CD4-positive, CD25-positive, alpha-beta regulatory T cell (primary cell): ENCODE measurements around the gene SLC12A7. TPM values are rescaled to one million over a fixed set of nuclear protein-coding genes. Genes with fewer than 3 reads are reported as not detected.
A peak's percentile ranks its signal among the peaks of the same experiment; 100 is the strongest.
"Not testable (repeated sequence)": the region's sequence is repeated elsewhere in the genome, so short reads cannot be mapped to it uniquely, and the experiment has no call there.

ENCODE experiments used
- ATAC-seq, 2 donors: fragments of 150-1000 bp; cut with Tn5 transposase; one replicate each; pipeline ENCODE4 v1.10.0; 2021; ENCODE audit warnings: low read depth in 2 of 2, moderate number of reproducible peaks in 2 of 2, moderate library complexity in 1 of 2
- DNase-seq, 3 donors: peaks; one replicate each; pipeline versions ENCODE4 v3.0.0 to v3.0.0-alpha.2; 2012 to 2022; ENCODE audit warnings: mixed read lengths in 1 of 3
- H3K27ac ChIP-seq: one replicate; pipeline ENCODE4 v1.7.0; 2013; ENCODE audit warnings: mild to moderate bottlenecking, low read length; ENCODE audit not compliant: insufficient read depth, poor library complexity, severe bottlenecking
- H3K27me3 ChIP-seq: one replicate; pipeline ENCODE4 v1.7.0; 2013; ENCODE audit warnings: low read length; ENCODE audit not compliant: control insufficient read depth, insufficient read depth
- H3K36me3 ChIP-seq: one replicate; pipeline ENCODE4 v1.7.0; 2013; ENCODE audit warnings: mild to moderate bottlenecking, low read length, moderate library complexity; ENCODE audit not compliant: control insufficient read depth, insufficient read depth
- H3K4me1 ChIP-seq: 2 replicates; pipeline ENCODE4 v1.7.0; 2013; ENCODE audit warnings: mild to moderate bottlenecking, low read length; ENCODE audit not compliant: insufficient read depth, control insufficient read depth, poor library complexity, severe bottlenecking
- H3K4me3 ChIP-seq: one replicate; pipeline ENCODE4 v1.7.0; 2013; ENCODE audit warnings: low read depth, mild to moderate bottlenecking, low read length, moderate library complexity
- H3K9me3 ChIP-seq, 2 experiments: 1 replicate in 1 of 2; 2 replicates in 1 of 2; pipeline ENCODE4 v1.7.0; 2013; ENCODE audit warnings: low read length in 2 of 2, mild to moderate bottlenecking in 1 of 2, moderate library complexity in 1 of 2; ENCODE audit not compliant: control insufficient read depth in 2 of 2
- H3K27ac Mint-ChIP-seq, 3 donors: one replicate each; pipeline ENCODE4 v1.8.0; 2020 to 2022; ENCODE audit warnings: mild to moderate bottlenecking in 3 of 3, mixed read lengths in 3 of 3, moderate library complexity in 2 of 3
- H3K27me3 Mint-ChIP-seq: one replicate; pipeline ENCODE4 v1.8.0; 2022; ENCODE audit warnings: mild to moderate bottlenecking, mixed read lengths
- H3K36me3 Mint-ChIP-seq: one replicate; pipeline ENCODE4 v1.8.0; 2020; ENCODE audit warnings: mixed read lengths
- H3K4me1 Mint-ChIP-seq, 4 donors: one replicate each; pipeline ENCODE4 v1.8.0; 2020 to 2022; ENCODE audit warnings: mixed read lengths in 4 of 4, mild to moderate bottlenecking in 1 of 4
- H3K4me3 Mint-ChIP-seq, 4 donors: one replicate each; pipeline ENCODE4 v1.8.0; 2020 to 2022; ENCODE audit warnings: mild to moderate bottlenecking in 4 of 4, mixed read lengths in 4 of 4, moderate library complexity in 3 of 4
- H3K9me3 Mint-ChIP-seq, 7 donors: one replicate each; pipeline ENCODE4 v1.8.0; 2020 to 2022; ENCODE audit warnings: mixed read lengths in 7 of 7, mild to moderate bottlenecking in 3 of 7, moderate library complexity in 2 of 7
- polyA plus RNA-seq, 4 donors: library from polyadenylated mRNA; unstranded; fragments of 300-500 nt; fragmentation: Illumina TruSeq; gene quantifications; one replicate each; pipeline ENCODE4 v1.2.3, GENCODE V29; 2021
- total RNA-seq: library from RNA; stranded (reverse); gene quantifications from one replicate; pipeline ENCODE4 v1.2.3, GENCODE V29; 2022

The SLC12A7 gene
- total and polyA plus RNA-seq, 5 donors from 2014 or later: 2.2 to 16.0 (median 7.0) TPM

DNA sequence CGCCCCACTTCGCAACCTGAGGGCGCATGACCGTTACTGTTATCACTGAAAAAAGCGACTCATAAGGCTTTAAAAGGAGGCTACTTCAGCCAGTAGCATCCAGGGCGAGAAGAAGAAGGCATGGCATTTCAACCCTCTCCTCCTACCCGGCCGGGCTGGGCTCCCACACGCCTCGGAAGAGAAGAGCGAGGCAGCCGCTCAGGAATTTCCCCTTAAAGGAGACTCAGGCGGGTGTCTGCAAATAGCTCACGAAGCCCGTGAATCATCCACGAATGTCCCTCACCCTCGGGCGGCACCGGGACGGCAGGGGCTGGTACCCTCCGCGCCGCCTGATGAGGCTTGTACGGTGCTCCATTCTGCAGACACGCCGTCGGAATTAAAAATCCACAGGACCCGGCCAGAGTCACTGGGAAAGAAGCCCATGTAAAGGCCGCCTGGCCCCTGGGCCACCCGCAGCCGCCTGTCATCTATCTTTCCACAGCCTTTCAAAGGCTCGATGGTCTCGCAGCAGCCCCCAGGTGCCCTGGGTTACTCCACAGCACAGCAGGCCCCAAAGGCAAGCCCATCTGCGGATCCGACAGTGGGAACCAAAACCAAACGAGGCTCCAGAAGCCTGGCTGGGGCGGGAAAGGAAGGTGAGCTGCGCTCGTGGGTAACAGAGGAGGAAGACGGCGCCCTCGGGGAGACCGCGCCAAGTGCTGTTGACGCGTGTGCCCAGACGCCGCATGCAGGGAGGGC, 11.8 kb downstream of the SLC12A7 start:
- H3K4me1 Mint-ChIP-seq: peaks cover 0 to 74% (median 8%) of the 10 kb centered on the region in 4 donors
- peaks cover 52% of the 10 kb centered on the region for H3K4me1 ChIP-seq

DNA sequence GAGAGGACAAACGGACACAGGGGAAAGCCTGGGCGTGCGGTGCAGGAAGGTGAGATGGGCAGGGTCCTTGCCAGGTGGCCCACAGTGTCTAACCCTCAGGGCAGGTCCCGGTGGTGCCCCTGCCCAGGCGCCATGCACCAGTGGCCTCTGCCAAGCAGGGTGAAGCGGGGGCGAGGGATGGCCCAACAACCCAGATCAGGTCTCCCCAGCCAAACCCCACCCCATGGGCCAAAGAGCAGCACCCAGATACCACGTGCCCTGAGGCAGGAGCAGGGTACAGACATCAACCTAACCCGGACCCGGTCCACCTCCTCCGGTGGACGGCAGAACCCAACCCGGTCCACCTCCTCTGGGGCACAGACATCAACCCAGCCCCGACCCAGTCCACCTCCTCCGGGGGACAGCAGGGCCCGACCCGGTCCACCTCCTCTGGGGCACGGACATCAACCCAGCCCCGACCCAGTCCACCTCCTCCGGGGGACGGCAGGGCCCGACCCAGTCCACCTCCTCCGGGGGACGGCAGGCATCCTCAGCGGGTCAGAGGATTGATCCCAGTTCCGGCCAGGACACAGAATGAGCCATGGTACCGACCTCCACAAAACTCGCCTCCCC, 12.8 kb downstream of the SLC12A7 start:
- Histone ChIP-seq H3K36me3 (peaks cover 10% of the 10 kb centered on the region), H3K27me3 (no peaks in the 10 kb centered on the region), H3K4me3 (no peak overlapping the region), H3K27ac (peak overlapping the region; percentile 6), H3K4me1 (peaks cover 42% of the 10 kb centered on the region), H3K9me3 (no peaks in the 10 kb centered on the region)
- no peak for DNase-seq
- Mint-ChIP-seq H3K9me3 (peaks cover 0 to 2% (median 0%) of the 10 kb centered on the region in 7 donors), H3K27me3 (no peaks in the 10 kb centered on the region), H3K4me1 (peaks cover 0 to 72% (median 8%) of the 10 kb centered on the region in 4 donors), H3K27ac (peak overlapping the region in 2 of 3 donors; percentile 9 to 73), H3K4me3 (peak overlapping the region in 1 of 4 donors; percentile 41), H3K36me3 (peaks cover 22% of the 10 kb centered on the region)
- no peak for ATAC-seq

More for the DNA sequence above, 11.8 kb downstream of the SLC12A7 start:
- DNase-seq: no peak
- ATAC-seq: no peak
- H3K27me3 ChIP-seq: no peaks in the 10 kb centered on the region
- Mint-ChIP-seq H3K4me3 (peak overlapping the region in 1 of 4 donors; percentile 41), H3K27ac (peak overlapping the region in 1 of 3 donors; percentile 48), H3K27me3 (no peaks in the 10 kb centered on the region), H3K36me3 (peaks cover 17% of the 10 kb centered on the region), H3K9me3 (peaks cover 0 to 2% (median 0%) of the 10 kb centered on the region in 7 donors)
- no peak overlapping the region for H3K4me3 ChIP-seq
- H3K36me3 ChIP-seq: peaks cover 7% of the 10 kb centered on the region
- H3K9me3 ChIP-seq: no peaks in the 10 kb centered on the region
- H3K27ac ChIP-seq: no peak overlapping the region

DNA sequence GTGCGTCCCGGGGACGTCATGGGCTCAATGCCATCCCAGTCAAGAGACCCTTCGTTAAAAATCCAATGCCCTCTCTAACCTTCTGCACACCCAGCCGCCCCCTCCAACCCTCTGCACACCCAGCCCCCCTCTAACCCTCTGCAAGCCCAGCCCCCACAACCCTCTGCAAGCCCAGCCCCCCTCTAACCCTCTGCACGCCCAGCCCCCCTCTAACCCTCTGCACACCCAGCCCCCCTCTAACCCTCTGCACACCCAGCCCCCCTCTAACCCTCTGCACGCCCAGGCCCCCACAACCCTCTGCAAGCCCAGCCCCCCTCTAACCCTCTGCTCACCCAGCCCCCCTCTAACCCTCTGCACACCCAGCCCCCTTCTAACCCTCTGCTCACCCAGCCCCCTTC, 13.9 kb downstream of the SLC12A7 start:
- Mint-ChIP-seq H3K36me3 (peaks cover 16% of the 10 kb centered on the region), H3K4me1 (peaks cover 0 to 61% (median 4%) of the 10 kb centered on the region in 4 donors)
- H3K27me3 Mint-ChIP-seq, H3K9me3 ChIP-seq, H3K27ac Mint-ChIP-seq, H3K36me3 ChIP-seq, ATAC-seq, H3K4me3 ChIP-seq, H3K27me3 ChIP-seq, H3K27ac ChIP-seq, DNase-seq, H3K4me3 Mint-ChIP-seq, H3K9me3 Mint-ChIP-seq: not testable (repeated sequence)
- peaks cover 31% of the 10 kb centered on the region for H3K4me1 ChIP-seq

DNA sequence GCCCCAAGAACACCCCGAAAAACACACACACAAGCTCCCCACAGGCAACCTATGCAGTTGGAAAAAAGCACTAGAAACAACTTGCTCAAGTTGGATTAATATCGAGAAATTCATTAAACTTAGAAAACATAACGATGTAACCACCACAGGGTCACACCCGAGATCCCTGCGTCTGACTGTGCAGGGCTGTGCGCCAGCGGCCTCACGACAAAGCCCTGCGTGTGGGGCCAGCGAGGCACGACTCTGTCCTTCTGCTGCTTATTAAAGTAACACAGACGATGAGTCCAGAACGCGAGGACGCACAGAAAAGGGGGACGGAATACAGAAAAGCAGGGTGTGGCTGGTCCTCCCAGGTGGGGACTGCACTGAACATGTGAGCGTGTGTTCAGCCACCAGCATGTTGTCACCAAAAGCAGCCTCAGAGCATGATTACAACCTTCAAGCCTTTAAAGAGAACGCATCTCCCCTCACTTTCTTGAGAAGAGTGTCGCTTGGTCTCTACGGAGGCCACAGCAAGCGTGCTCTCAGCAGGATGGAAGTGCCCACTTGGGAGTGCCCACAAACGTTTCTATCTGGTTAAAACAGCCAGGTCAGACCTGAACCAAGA, 14.4 kb downstream of the SLC12A7 start:
- Histone ChIP-seq H3K36me3 (peaks cover 13% of the 10 kb centered on the region), H3K27me3 (no peaks in the 10 kb centered on the region), H3K27ac (no peak overlapping the region), H3K4me1 (peaks cover 26% of the 10 kb centered on the region), H3K4me3 (no peak overlapping the region), H3K9me3 (no peaks in the 10 kb centered on the region)
- Mint-ChIP-seq H3K9me3 (no peaks in the 10 kb centered on the region), H3K27ac (peak overlapping the region in 1 of 3 donors; percentile 86), H3K36me3 (peaks cover 19% of the 10 kb centered on the region), H3K4me1 (peaks cover 0 to 57% (median 4%) of the 10 kb centered on the region in 4 donors), H3K27me3 (no peaks in the 10 kb centered on the region), H3K4me3 (peak overlapping the region in 1 of 4 donors; percentile 83)
- ATAC-seq (no peak), DNase-seq (no peak)

DNA sequence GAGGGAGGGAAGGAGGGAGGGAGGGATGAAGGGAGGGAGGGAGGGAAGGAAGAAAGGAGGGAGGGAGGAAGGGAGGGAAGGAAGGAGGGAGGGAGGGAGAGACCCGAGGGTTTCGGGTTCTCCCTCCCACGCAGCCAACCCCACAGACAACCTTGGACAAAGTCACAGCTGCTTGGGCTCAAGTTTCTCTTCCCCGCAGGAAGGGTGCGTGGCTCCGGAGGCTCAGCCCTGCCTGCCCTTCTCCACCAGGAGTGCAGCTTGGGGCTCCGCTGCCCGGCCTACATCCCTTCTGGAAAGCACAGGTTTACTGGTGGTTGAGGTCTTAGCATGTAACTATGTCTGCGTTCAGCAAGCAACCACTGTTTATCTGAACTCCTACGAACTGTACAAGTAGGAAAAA, 15.0 kb downstream of the SLC12A7 start:
- Mint-ChIP-seq H3K4me1 (peaks cover 0 to 50% (median 4%) of the 10 kb centered on the region in 4 donors), H3K36me3 (peaks cover 20% of the 10 kb centered on the region), H3K4me3 (no peak overlapping the region), H3K9me3 (no peaks in the 10 kb centered on the region), H3K27me3 (no peaks in the 10 kb centered on the region), H3K27ac (peak overlapping the region in 1 of 3 donors; percentile 86)
- Histone ChIP-seq H3K27me3 (no peaks in the 10 kb centered on the region), H3K4me1 (peaks cover 20% of the 10 kb centered on the region), H3K9me3 (no peaks in the 10 kb centered on the region), H3K4me3 (no peak overlapping the region), H3K27ac (no peak overlapping the region), H3K36me3 (peaks cover 16% of the 10 kb centered on the region)
- DNase-seq (no peak), ATAC-seq (no peak)

DNA sequence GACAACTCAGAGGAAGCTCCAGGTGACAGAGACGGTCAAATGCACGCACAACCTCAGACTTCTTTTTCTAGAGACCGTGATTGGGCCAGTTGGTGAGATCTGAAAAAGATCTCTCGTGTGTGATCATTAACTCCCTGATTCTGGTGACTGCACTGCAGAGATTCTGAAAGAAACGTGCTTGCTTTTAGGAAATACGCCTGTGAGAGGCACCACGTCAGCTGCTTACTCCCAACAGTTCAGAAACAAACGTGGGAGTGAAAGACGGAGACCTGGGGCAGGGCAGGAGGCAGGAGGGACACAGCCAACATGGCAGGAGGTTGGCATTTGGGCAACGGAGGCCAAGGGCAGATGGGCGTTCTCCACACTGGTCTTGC, 15.9 kb downstream of the SLC12A7 start:
- Mint-ChIP-seq H3K27me3 (no peaks in the 10 kb centered on the region), H3K4me3 (peak overlapping the region in 1 of 4 donors; percentile 16), H3K27ac (peak overlapping the region in 1 of 3 donors; percentile 78), H3K4me1 (peaks cover 0 to 42% (median 4%) of the 10 kb centered on the region in 4 donors), H3K36me3 (peaks cover 20% of the 10 kb centered on the region), H3K9me3 (no peaks in the 10 kb centered on the region)
- peaks cover 18% of the 10 kb centered on the region for H3K36me3 ChIP-seq
- peaks cover 13% of the 10 kb centered on the region for H3K4me1 ChIP-seq
- ATAC-seq (no peak), DNase-seq (no peak)
- H3K27me3 ChIP-seq: no peaks in the 10 kb centered on the region
- no peaks in the 10 kb centered on the region for H3K9me3 ChIP-seq
- no peak overlapping the region for H3K4me3 ChIP-seq
- H3K27ac ChIP-seq: no peak overlapping the region

DNA sequence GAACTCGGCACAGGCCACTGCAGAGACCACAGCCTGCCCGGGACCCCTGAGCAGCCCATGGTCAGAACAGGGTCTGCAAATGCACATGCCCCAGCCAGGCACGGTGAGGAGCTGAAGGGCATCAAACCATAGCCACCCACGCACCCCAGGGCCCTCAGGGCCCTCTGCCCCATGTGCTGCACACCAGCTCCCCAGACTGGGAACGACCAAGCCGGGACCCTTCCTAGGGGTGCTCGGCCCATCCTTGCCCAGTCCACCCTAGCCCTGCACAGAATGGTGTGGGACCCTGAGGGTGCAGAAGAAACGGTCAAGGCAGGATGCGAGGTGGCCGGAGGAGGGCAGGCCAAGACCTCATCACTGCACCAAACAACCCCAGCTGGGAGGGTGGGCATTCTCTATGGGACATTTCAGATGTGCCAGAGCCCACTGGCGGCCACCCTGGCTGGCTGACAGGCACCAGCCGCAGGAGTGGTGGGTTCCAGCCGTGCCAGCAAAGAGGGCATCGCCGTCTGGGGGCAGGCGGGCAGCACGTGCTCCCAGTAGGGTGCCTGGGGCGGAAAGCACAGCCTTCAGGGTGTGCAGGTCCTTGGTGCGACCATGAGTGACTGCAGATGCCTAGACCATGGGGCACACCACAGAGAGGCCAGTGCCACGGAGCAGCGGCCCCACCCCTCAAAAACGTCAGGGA, 16.4 kb downstream of the SLC12A7 start:
- no peaks in the 10 kb centered on the region for H3K9me3 Mint-ChIP-seq
- no peaks in the 10 kb centered on the region for H3K27me3 Mint-ChIP-seq
- Histone ChIP-seq H3K36me3 (peaks cover 19% of the 10 kb centered on the region), H3K9me3 (no peaks in the 10 kb centered on the region), H3K27me3 (no peaks in the 10 kb centered on the region), H3K27ac (no peak overlapping the region), H3K4me1 (peaks cover 13% of the 10 kb centered on the region), H3K4me3 (no peak overlapping the region)
- DNase-seq: no peak
- no peak overlapping the region for H3K4me3 Mint-ChIP-seq
- ATAC-seq: no peak
- peaks cover 20% of the 10 kb centered on the region for H3K36me3 Mint-ChIP-seq
- peaks cover 0 to 38% (median 4%) of the 10 kb centered on the region in 4 donors for H3K4me1 Mint-ChIP-seq
- peak overlapping the region in 1 of 3 donors; percentile 78 for H3K27ac Mint-ChIP-seq
